AG04450 (cell line): ENCODE data around the gene PCBD1. TPM values are rescaled to one million over a fixed set of nuclear protein-coding genes. Genes with fewer than 3 reads are reported as not detected.

ENCODE experiments used
- CTCF ChIA-PET: fragments of 300-600, 350-600 bp; formaldehyde crosslinking; extraction: SDS; loops from one replicate; lab custom pipeline; 2022; ENCODE audit warnings: antibody characterized with exemption, inconsistent platforms; lab: Charles Lee
- POLR2A ChIA-PET: fragments of 350-600 bp; formaldehyde crosslinking; extraction: SDS; loops from one replicate; lab custom pipeline; 2021; ENCODE audit warnings: antibody characterized with exemption, inconsistent platforms; lab: Yijun Ruan, JAX
- DNase-seq: peaks from one replicate; pipeline ENCODE4 v3.0.0-alpha.2; 2011; ENCODE audit warnings: low read depth, low spot score
- H3K27ac ChIP-seq: one replicate; pipeline ENCODE4 v1.5.1; 2012; ENCODE audit warnings: low read depth, low read length, control low read depth
- H3K27me3 ChIP-seq: one replicate; pipeline ENCODE4 v1.6.0; 2012; ENCODE audit warnings: low read length; ENCODE audit not compliant: control insufficient read depth, insufficient read depth
- H3K4me3 ChIP-seq: 2 replicates; pipeline ENCODE4 v1.5.1; 2011; ENCODE audit warnings: mild to moderate bottlenecking, low read depth, low read length, control low read depth
- H3K9me3 ChIP-seq: 2 replicates; pipeline ENCODE4 v1.5.1; 2012; ENCODE audit warnings: low read length; ENCODE audit not compliant: control insufficient read depth, insufficient read depth
- CTCF ChIP-seq: IDR thresholded peaks from 2 replicates; pipeline ENCODE4 v1.5.1; 2011; ENCODE audit warnings: low read depth, low read length, control low read depth, inconsistent platforms
- polyA plus RNA-seq: library from polyadenylated mRNA; depleted of rRNA; stranded (reverse); fragments of >200 nt; gene quantifications from 2 replicates; pipeline ENCODE4 v1.2.3, GENCODE V29; 2011

PCBD1 gene
- polyA plus RNA-seq, 1 experiment: 41.3 TPM

- no peak overlapping the region for H3K4me3 ChIP-seq
- no peak for TF ChIP-seq CTCF
- no peaks in the 10 kb centered on the region for H3K27me3 ChIP-seq
- POLR2A ChIA-PET: interaction anchor here (0.5 to 0.6 kb wide), 2 partner anchors 14 to 17 kb away, joined by 3 to 4 read pairs; no protein-coding TSS in a partner anchor
- CTCF ChIA-PET: interaction anchor here (1.1 kb wide), 1 partner anchor 19 kb away, joined by 4 read pairs; no protein-coding TSS in a partner anchor
- no peak overlapping the region for H3K27ac ChIP-seq
- no peak for DNase-seq
- no peaks in the 10 kb centered on the region; the same call in 1 of the 2 replicates for H3K9me3 ChIP-seq
Measured at GRCh38 chr10:70856454-70856853, 31.9 kb downstream of the PCBD1 start.

- ChIA-PET POLR2A (no interaction called here), CTCF (interaction anchor here (0.8 to 0.9 kb wide), 2 partner anchors 37 to 1043 kb away, joined by 3 read pairs; partner anchors contain the start of gene SGPL1)
Measured at GRCh38 chr10:70853457-70853856, 34.9 kb downstream of the PCBD1 start.

GRCh38 chr10:70853038-70853437 is 35.3 kb downstream of the PCBD1 start:
- CTCF ChIA-PET: interaction anchor here (0.9 kb wide), 1 partner anchor 37 kb away, joined by 3 read pairs; the partner anchor contains the start of gene SGPL1
- no peaks in the 10 kb centered on the region for H3K9me3 ChIP-seq
- POLR2A ChIA-PET: no interaction called here
- no peak overlapping the region for H3K4me3 ChIP-seq
- no peak for DNase-seq
- no peaks in the 10 kb centered on the region for H3K27me3 ChIP-seq
- no peak overlapping the region for H3K27ac ChIP-seq
- no peak for TF ChIP-seq CTCF

More at GRCh38 chr10:70853457-70853856, 34.9 kb downstream of the PCBD1 start:
- H3K27ac ChIP-seq: no peak overlapping the region
- H3K27me3 ChIP-seq: no peaks in the 10 kb centered on the region
- no peak for TF ChIP-seq CTCF
- no peaks in the 10 kb centered on the region for H3K9me3 ChIP-seq
- DNase-seq: no peak
- H3K4me3 ChIP-seq: no peak overlapping the region

GRCh38 chr10:70851597-70852475 is 36.5 kb downstream of the PCBD1 start:
- POLR2A ChIA-PET: no interaction called here
- no peak for TF ChIP-seq CTCF

GRCh38 chr10:70850097-70850496 is 38.3 kb downstream of the PCBD1 start:
- POLR2A ChIA-PET: no interaction called here
- peak overlapping the region; percentile 40 for H3K27ac ChIP-seq

More at GRCh38 chr10:70851597-70852475, 36.5 kb downstream of the PCBD1 start:
- DNase-seq: no peak
- H3K4me3 ChIP-seq: no peak overlapping the region
- no peaks in the 10 kb centered on the region for H3K9me3 ChIP-seq
- CTCF ChIA-PET: interaction anchor here (0.6 kb wide), 1 partner anchor 29 kb away, joined by 3 read pairs; no protein-coding TSS in a partner anchor
- no peaks in the 10 kb centered on the region for H3K27me3 ChIP-seq
- no peak overlapping the region for H3K27ac ChIP-seq

More at GRCh38 chr10:70850097-70850496, 38.3 kb downstream of the PCBD1 start:
- CTCF ChIA-PET: no interaction called here
- Histone ChIP-seq H3K27me3 (no peaks in the 10 kb centered on the region), H3K4me3 (no peak overlapping the region), H3K9me3 (no peaks in the 10 kb centered on the region)
- no peak for DNase-seq
- TF ChIP-seq CTCF: no peak
